H9 (cell line): ENCODE results near the gene PLCH2. TPM values are rescaled to one million over a fixed set of nuclear protein-coding genes. Genes with fewer than 3 reads are reported as not detected.

ENCODE experiments used
- DNase-seq: peaks from one replicate; pipeline ENCODE4 v3.0.0-alpha.2; 2017
- H2AFZ ChIP-seq: one replicate; pipeline ENCODE4 v1.6.1; 2013; ENCODE audit warnings: mild to moderate bottlenecking, low read length, control low read depth, moderate library complexity
- H2AK5ac ChIP-seq: 2 replicates; pipeline ENCODE4 v1.6.1; 2013; ENCODE audit warnings: low read length, control low read depth, mixed read lengths; ENCODE audit not compliant: insufficient read length
- H2BK120ac ChIP-seq: one replicate; pipeline ENCODE4 v1.6.1; 2013; ENCODE audit warnings: low read depth, mild to moderate bottlenecking, low read length, control low read depth, inconsistent platforms; ENCODE audit not compliant: poor library complexity, severe bottlenecking
- H2BK12ac ChIP-seq: 2 replicates; pipeline ENCODE4 v1.6.1; 2013; ENCODE audit warnings: low read length, control low read depth, mixed read lengths, low read depth; ENCODE audit not compliant: insufficient read length
- H2BK15ac ChIP-seq: 2 replicates; pipeline ENCODE4 v1.6.1; 2013; ENCODE audit warnings: low read depth, low read length, control low read depth
- H2BK20ac ChIP-seq: one replicate; pipeline ENCODE4 v1.6.1; 2013; ENCODE audit warnings: low read depth, mild to moderate bottlenecking, low read length, control low read depth, inconsistent platforms; ENCODE audit not compliant: poor library complexity, severe bottlenecking
- H2BK5ac ChIP-seq: 2 replicates; pipeline ENCODE4 v1.6.1; 2013; ENCODE audit warnings: low read length, control low read depth, mixed read lengths; ENCODE audit not compliant: insufficient read length
- H3K14ac ChIP-seq: 2 replicates; pipeline ENCODE4 v1.6.1; 2013; ENCODE audit warnings: low read length, control low read depth; ENCODE audit not compliant: insufficient read depth
- H3K18ac ChIP-seq: 2 replicates; pipeline ENCODE4 v1.6.1; 2013; ENCODE audit warnings: low read depth, mild to moderate bottlenecking, mixed read lengths, low read length, control low read depth; ENCODE audit not compliant: insufficient read length
- H3K23ac ChIP-seq: 2 replicates; pipeline ENCODE4 v1.6.1; 2013; ENCODE audit warnings: low read length, control low read depth, mixed read lengths, low read depth; ENCODE audit not compliant: insufficient read length
- H3K23me2 ChIP-seq: 2 replicates; pipeline ENCODE4 v1.6.1; 2013; ENCODE audit warnings: low read depth, mild to moderate bottlenecking, mixed read lengths, low read length, control low read depth; ENCODE audit not compliant: insufficient read length, poor library complexity, severe bottlenecking
- H3K27ac ChIP-seq: 2 replicates; pipeline ENCODE4 v1.5.1; 2013; ENCODE audit warnings: low read length, control low read depth, mixed read lengths, low read depth; ENCODE audit not compliant: insufficient read length
- H3K27me3 ChIP-seq: 2 replicates; pipeline ENCODE4 v1.6.1; 2013; ENCODE audit warnings: low read length, control low read depth, inconsistent platforms; ENCODE audit not compliant: insufficient read depth
- H3K4ac ChIP-seq: 2 replicates; pipeline ENCODE4 v1.6.1; 2013; ENCODE audit warnings: low read depth, mild to moderate bottlenecking, control low read depth, inconsistent platforms, low read length, moderate library complexity
- H3K4me1 ChIP-seq: 2 replicates; pipeline ENCODE4 v1.6.1; 2013; ENCODE audit warnings: low read length, control low read depth, inconsistent platforms; ENCODE audit not compliant: insufficient read depth
- H3K4me2 ChIP-seq: 2 replicates; pipeline ENCODE4 v1.6.1; 2013; ENCODE audit warnings: low read length, control low read depth, mixed read lengths; ENCODE audit not compliant: insufficient read length, insufficient read depth
- H3K56ac ChIP-seq: 2 replicates; pipeline ENCODE4 v1.6.1; 2013; ENCODE audit warnings: low read depth, mild to moderate bottlenecking, mixed read lengths, low read length, control low read depth; ENCODE audit not compliant: insufficient read length
- H3K79me1 ChIP-seq: 2 replicates; pipeline ENCODE4 v1.6.1; 2013; ENCODE audit warnings: low read depth, mild to moderate bottlenecking, moderate library complexity, low read length, control low read depth, inconsistent platforms; ENCODE audit not compliant: insufficient read depth, poor library complexity, severe bottlenecking
- H3K79me2 ChIP-seq: 2 replicates; pipeline ENCODE4 v1.6.1; 2013; ENCODE audit warnings: low read length, control low read depth, inconsistent platforms; ENCODE audit not compliant: insufficient read depth
- H3K9ac ChIP-seq: 2 replicates; pipeline ENCODE4 v1.6.1; 2013; ENCODE audit warnings: low read length, control low read depth, mixed read lengths; ENCODE audit not compliant: insufficient read length; ENCODE audit errors: extremely low read depth
- H3K9me3 ChIP-seq: one replicate; pipeline ENCODE4 v1.6.1; 2013; ENCODE audit warnings: low read depth, low read length, inconsistent platforms; ENCODE audit not compliant: control insufficient read depth
- H3T11ph ChIP-seq: one replicate; pipeline ENCODE4 v1.6.1; 2013; ENCODE audit warnings: mild to moderate bottlenecking, low read length, control low read depth, inconsistent platforms
- H4K20me1 ChIP-seq: one replicate; pipeline ENCODE4 v1.6.1; 2013; ENCODE audit not compliant: control insufficient read depth, insufficient read length, insufficient read depth
- H4K5ac ChIP-seq: 2 replicates; pipeline ENCODE4 v1.6.1; 2013; ENCODE audit warnings: low read depth, mild to moderate bottlenecking, mixed read lengths, low read length, control low read depth; ENCODE audit not compliant: insufficient read length
- H4K8ac ChIP-seq: replicated peaks from 2 replicates; pipeline ENCODE4 v1.6.1; 2013; ENCODE audit warnings: low read length, control low read depth, mixed read lengths, low read depth; ENCODE audit not compliant: insufficient read length
- H4K91ac ChIP-seq: 2 replicates; pipeline ENCODE4 v1.6.1; 2013; ENCODE audit warnings: low read depth, mild to moderate bottlenecking, moderate library complexity, mixed read lengths, low read length, control low read depth; ENCODE audit not compliant: insufficient read length
- H3K27ac Mint-ChIP-seq, 3 experiments: 2 replicates in 2 of 3; 3 replicates in 1 of 3; pipeline ENCODE4 v1.8.0; 2020 to 2021; ENCODE audit warnings: mixed read lengths in 3 of 3, mild to moderate bottlenecking in 1 of 3, moderate library complexity in 1 of 3
- H3K27me3 Mint-ChIP-seq: 2 replicates; pipeline ENCODE4 v1.8.0; 2021; ENCODE audit warnings: low read depth, mild to moderate bottlenecking, moderate library complexity, mixed read lengths
- H3K36me3 Mint-ChIP-seq, 3 experiments: 2 replicates in 2 of 3; 3 replicates in 1 of 3; pipeline ENCODE4 v1.8.0; 2020 to 2021; ENCODE audit warnings: low read depth in 3 of 3, mixed read lengths in 3 of 3; ENCODE audit not compliant: insufficient read depth in 1 of 3
- H3K4me1 Mint-ChIP-seq, 2 experiments: 2 replicates each; pipeline ENCODE4 v1.8.0; 2020; ENCODE audit warnings: mixed read lengths in 2 of 2
- H3K4me3 Mint-ChIP-seq, 2 experiments: 2 replicates in 1 of 2; 3 replicates in 1 of 2; pipeline ENCODE4 v1.8.0; 2020 to 2021; ENCODE audit warnings: mild to moderate bottlenecking in 2 of 2, mixed read lengths in 2 of 2, moderate library complexity in 1 of 2
- H3K9me3 Mint-ChIP-seq, 2 experiments: 2 replicates in 1 of 2; 3 replicates in 1 of 2; pipeline ENCODE4 v1.8.0; 2020; ENCODE audit warnings: mild to moderate bottlenecking in 2 of 2, mixed read lengths in 2 of 2, moderate library complexity in 1 of 2
- WGBS: extraction: QIAGEN DNeasy Blood & Tissue Kit; methylation state at CpG from one replicate; pipeline ENCODE4 v1.1.7; 2013; ENCODE audit warnings: missing lambda C conversion rate, low lambda C conversion rate, mixed read lengths; ENCODE audit not compliant: insufficient read length; ENCODE audit errors: extremely low coverage; 5-methylcytosine and 5-hydroxymethylcytosine counted together
- total RNA-seq: library from RNA; stranded (reverse); gene quantifications from 2 replicates; pipeline ENCODE4 v1.2.1, GENCODE V29; 2021
- TF ChIP-seq, protein P1 (sequence below): fragments of 200-600 bp; sonication (generic); conservative IDR thresholded peaks from 3 replicates; pipeline ENCODE4 v1.8.0; 2021; ENCODE audit warnings: antibody characterized with exemption, mild to moderate bottlenecking

Gene PLCH2
- total RNA-seq, 1 experiment from 2014 or later, result 0.09 TPM

GRCh38 chr1:2446394-2446793 lies 29.7 kb upstream of the PLCH2 start:
- Histone ChIP-seq H3K56ac (no peak overlapping the region), H3K4me2 (no peak overlapping the region), H2BK12ac (no peak overlapping the region), H2BK20ac (no peak overlapping the region), H3K4me1 (no peaks in the 10 kb centered on the region; the same call in 1 of the 2 replicates), H3K4ac (no peak overlapping the region), H4K8ac (no peak overlapping the region), H3K27ac (no peak overlapping the region), H4K5ac (no peak overlapping the region), H3K9me3 (no peaks in the 10 kb centered on the region), H3K79me2 (no peaks in the 10 kb centered on the region), H3K79me1 (no peaks in the 10 kb centered on the region), H4K91ac (no peak overlapping the region), H3K9ac (no peak overlapping the region), H3K27me3 (peaks cover 14% of the 10 kb centered on the region; the same call in 1 of the 2 replicates), H2BK15ac (no peak overlapping the region), H3K23me2 (peaks cover 6% of the 10 kb centered on the region), H2AK5ac (no peak overlapping the region), H3K14ac (no peak overlapping the region), H3T11ph (no peak overlapping the region), H2AFZ (no peak overlapping the region), H2BK120ac (no peak overlapping the region), H2BK5ac (no peak overlapping the region), H3K18ac (no peak overlapping the region), H4K20me1 (no peaks in the 10 kb centered on the region), H3K23ac (no peak overlapping the region)
- Mint-ChIP-seq H3K4me3 (no peak overlapping the region), H3K27ac (no peak overlapping the region), H3K27me3 (peaks cover 43% of the 10 kb centered on the region), H3K9me3 (no peaks in the 10 kb centered on the region), H3K4me1 (peaks cover 3 to 15% of the 10 kb centered on the region in 2 experiments; a peak in 3 of 4 replicates), H3K36me3 (no peaks in the 10 kb centered on the region)
- DNase-seq, result no peak
- TF ChIP-seq, protein P1, sequence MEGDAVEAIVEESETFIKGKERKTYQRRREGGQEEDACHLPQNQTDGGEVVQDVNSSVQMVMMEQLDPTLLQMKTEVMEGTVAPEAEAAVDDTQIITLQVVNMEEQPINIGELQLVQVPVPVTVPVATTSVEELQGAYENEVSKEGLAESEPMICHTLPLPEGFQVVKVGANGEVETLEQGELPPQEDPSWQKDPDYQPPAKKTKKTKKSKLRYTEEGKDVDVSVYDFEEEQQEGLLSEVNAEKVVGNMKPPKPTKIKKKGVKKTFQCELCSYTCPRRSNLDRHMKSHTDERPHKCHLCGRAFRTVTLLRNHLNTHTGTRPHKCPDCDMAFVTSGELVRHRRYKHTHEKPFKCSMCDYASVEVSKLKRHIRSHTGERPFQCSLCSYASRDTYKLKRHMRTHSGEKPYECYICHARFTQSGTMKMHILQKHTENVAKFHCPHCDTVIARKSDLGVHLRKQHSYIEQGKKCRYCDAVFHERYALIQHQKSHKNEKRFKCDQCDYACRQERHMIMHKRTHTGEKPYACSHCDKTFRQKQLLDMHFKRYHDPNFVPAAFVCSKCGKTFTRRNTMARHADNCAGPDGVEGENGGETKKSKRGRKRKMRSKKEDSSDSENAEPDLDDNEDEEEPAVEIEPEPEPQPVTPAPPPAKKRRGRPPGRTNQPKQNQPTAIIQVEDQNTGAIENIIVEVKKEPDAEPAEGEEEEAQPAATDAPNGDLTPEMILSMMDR, result no peak
- WGBS, result no CpG with 5 or more reads among the region's 13 CpGs
